Peyer's patch (tissue), 4 donors: ENCODE results near the gene APPBP2.

Experiments used
- POLR2A ChIP-seq, 2 donors: fragments of 450-650 bp; IDR thresholded peaks; one replicate each; pipeline ENCODE4 v1.5.1; 2017; ENCODE audit warnings: antibody characterized with exemption in 2 of 2, mild to moderate bottlenecking in 2 of 2, moderate library complexity in 2 of 2
- TF ChIP-seq, protein P1 (sequence below), 6 experiments: fragments of 450-650 bp in 4 of 6; fragments of 200-600 bp in 2 of 6; sonication (generic) in 1 of 6; IDR thresholded peaks; one replicate each; pipeline ENCODE4 v1.5.1; 2017 to 2019; ENCODE audit warnings: antibody characterized with exemption in 6 of 6, mild to moderate bottlenecking in 3 of 6, moderate library complexity in 1 of 6

DNA sequence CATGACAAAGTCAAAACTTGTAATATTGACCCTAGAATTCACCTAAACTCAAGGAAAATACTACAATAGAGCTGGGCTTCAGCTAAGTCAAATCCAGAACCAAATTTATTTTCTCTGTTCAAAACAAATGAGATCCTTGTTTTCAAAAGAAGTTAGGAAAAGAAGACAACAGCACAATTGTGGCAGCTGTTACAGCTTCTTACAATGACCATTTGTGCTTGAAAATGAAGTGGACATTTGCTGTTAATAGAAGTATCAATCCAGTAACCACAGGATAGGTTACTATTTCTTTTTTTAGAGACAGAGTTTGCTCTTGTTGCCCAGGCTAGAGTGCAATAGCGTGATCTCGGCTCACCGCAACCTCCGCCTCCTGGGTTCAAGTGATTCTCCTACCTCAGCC, 44.4 kb downstream of the APPBP2 start:
- no peak for TF ChIP-seq POLR2A (IDR thresholded peaks at IDR 0.05)
- TF ChIP-seq, protein P1, sequence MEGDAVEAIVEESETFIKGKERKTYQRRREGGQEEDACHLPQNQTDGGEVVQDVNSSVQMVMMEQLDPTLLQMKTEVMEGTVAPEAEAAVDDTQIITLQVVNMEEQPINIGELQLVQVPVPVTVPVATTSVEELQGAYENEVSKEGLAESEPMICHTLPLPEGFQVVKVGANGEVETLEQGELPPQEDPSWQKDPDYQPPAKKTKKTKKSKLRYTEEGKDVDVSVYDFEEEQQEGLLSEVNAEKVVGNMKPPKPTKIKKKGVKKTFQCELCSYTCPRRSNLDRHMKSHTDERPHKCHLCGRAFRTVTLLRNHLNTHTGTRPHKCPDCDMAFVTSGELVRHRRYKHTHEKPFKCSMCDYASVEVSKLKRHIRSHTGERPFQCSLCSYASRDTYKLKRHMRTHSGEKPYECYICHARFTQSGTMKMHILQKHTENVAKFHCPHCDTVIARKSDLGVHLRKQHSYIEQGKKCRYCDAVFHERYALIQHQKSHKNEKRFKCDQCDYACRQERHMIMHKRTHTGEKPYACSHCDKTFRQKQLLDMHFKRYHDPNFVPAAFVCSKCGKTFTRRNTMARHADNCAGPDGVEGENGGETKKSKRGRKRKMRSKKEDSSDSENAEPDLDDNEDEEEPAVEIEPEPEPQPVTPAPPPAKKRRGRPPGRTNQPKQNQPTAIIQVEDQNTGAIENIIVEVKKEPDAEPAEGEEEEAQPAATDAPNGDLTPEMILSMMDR (IDR thresholded peaks at IDR 0.05): no peak
